Right atrium auricular region (tissue), 2 donors: ENCODE results near the gene GPR18. TPM values are rescaled to one million over a fixed set of nuclear protein-coding genes. Genes with fewer than 3 reads are reported as not detected.

Experiments used
- DNase-seq: peaks from one replicate; pipeline ENCODE4 v3.0.0-alpha.2; 2019; ENCODE audit warnings: low spot score
- H3K27ac ChIP-seq, 2 donors: fragments of 200-600 bp; sonication (generic); 1 replicate in 1 of 2; 2 replicates in 1 of 2; pipeline ENCODE4 v1.5.1; 2016 to 2019
- H3K27me3 ChIP-seq, 2 donors: fragments of 200-600 bp; sonication (generic); one replicate each; pipeline versions ENCODE4 v1.5.1 to v1.6.0; 2017 to 2019
- H3K36me3 ChIP-seq: fragments of 200-600 bp; sonication (generic); one replicate; pipeline ENCODE4 v1.5.1; 2016
- H3K4me1 ChIP-seq, 2 donors: fragments of 200-600 bp; sonication (generic); one replicate each; pipeline versions ENCODE4 v1.5.1 to v1.6.0; 2017 to 2019
- H3K4me3 ChIP-seq, 2 donors: fragments of 200-600 bp; sonication (generic); 1 replicate in 1 of 2; 2 replicates in 1 of 2; pipeline ENCODE4 v1.5.1; 2017 to 2019; ENCODE audit warnings: mild to moderate bottlenecking in 1 of 2, moderate library complexity in 1 of 2
- H3K9me3 ChIP-seq, 2 donors: fragments of 200-600 bp; sonication (generic); one replicate each; pipeline ENCODE4 v1.5.1; 2019
- total RNA-seq, 2 donors: library from RNA; depleted of rRNA; stranded (reverse); fragments of >200 nt; gene quantifications; one replicate each; pipeline ENCODE4 v1.1.0, GENCODE V29; 2016
- TF ChIP-seq, protein P1 (sequence below), 2 donors: fragments of 200-600 bp; sonication (generic); IDR thresholded peaks; one replicate each; pipeline ENCODE4 v1.5.1; 2019; ENCODE audit warnings: antibody characterized with exemption in 2 of 2

GPR18 gene
- total RNA-seq, 2 donors from 2014 or later: 0.28 TPM; not detected in 1

DNA sequence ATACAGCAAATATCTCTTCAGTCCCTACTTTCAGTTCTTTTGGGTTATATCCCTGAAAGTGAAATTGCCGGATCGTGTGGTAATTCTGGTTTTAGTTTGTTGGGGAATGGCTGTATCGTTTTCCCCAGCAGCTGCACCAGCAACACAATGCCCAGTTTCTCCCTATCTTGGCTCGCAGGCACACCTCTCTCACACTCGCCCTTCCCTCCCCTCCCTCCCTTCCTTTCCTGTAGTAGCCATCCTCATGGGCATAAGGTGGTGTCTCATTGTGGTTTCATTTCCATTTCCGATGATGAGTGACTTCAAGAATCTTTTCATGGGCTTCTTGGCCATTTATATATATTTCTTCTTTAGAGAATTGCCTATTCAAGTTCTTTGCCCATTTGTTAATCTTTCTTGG is 8.6 kb upstream of the GPR18 start:
- H3K36me3 ChIP-seq: no peaks in the 10 kb centered on the region
- H3K27ac ChIP-seq: no peak overlapping the region
- no peak for DNase-seq
- TF ChIP-seq, protein P1, sequence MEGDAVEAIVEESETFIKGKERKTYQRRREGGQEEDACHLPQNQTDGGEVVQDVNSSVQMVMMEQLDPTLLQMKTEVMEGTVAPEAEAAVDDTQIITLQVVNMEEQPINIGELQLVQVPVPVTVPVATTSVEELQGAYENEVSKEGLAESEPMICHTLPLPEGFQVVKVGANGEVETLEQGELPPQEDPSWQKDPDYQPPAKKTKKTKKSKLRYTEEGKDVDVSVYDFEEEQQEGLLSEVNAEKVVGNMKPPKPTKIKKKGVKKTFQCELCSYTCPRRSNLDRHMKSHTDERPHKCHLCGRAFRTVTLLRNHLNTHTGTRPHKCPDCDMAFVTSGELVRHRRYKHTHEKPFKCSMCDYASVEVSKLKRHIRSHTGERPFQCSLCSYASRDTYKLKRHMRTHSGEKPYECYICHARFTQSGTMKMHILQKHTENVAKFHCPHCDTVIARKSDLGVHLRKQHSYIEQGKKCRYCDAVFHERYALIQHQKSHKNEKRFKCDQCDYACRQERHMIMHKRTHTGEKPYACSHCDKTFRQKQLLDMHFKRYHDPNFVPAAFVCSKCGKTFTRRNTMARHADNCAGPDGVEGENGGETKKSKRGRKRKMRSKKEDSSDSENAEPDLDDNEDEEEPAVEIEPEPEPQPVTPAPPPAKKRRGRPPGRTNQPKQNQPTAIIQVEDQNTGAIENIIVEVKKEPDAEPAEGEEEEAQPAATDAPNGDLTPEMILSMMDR (IDR thresholded peaks at IDR 0.05): no peak
- no peaks in the 10 kb centered on the region for H3K9me3 ChIP-seq
- H3K4me3 ChIP-seq: no peak overlapping the region
- H3K4me1 ChIP-seq: peaks cover 0 to 3% of the 10 kb centered on the region in 2 donors
- no peaks in the 10 kb centered on the region for H3K27me3 ChIP-seq

GRCh38 chr13:99265821-99266426 is 7.7 kb upstream of the GPR18 start:
- H3K4me3 ChIP-seq: no peak overlapping the region

DNA sequence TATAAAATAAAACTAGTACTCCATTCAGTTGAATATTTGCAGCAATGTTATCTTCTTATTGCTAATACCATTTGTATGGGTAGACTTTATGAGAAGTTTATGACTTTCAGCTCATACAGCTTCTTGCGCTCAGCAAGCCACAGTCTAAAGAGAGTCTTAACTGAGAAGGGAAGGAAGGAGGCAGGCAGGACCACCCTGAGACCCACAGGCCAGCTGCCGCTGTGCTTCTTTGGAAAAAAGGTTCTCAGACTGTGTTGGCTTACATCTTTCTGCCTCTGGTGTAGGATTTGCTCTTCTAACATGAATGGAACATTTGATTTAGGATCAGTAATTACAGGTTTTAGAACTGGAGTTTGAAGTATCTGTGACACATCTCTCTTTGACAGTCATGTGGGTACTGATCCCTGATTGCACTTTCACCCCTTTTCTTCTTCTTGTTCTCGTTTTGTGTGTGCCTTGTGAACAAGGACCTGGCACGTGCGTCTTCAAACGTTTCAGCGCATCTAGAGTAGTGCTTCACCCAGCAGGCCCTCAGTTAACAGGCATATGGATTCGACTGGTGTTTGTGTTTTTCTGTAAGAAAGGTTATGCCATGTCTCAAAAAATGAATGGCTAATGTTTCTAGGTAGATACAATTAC is 7.1 kb upstream of the GPR18 start:
- TF ChIP-seq, protein P1 (IDR thresholded peaks at IDR 0.05): no peak
- no peaks in the 10 kb centered on the region for H3K9me3 ChIP-seq
- no peaks in the 10 kb centered on the region for H3K27me3 ChIP-seq
- no peak overlapping the region for H3K4me3 ChIP-seq
- peaks cover 0 to 3% of the 10 kb centered on the region in 2 donors for H3K4me1 ChIP-seq
- no peak for DNase-seq
- H3K27ac ChIP-seq: no peak overlapping the region
- H3K36me3 ChIP-seq: no peaks in the 10 kb centered on the region

More at GRCh38 chr13:99265821-99266426, 7.7 kb upstream of the GPR18 start:
- TF ChIP-seq, protein P1 (IDR thresholded peaks at IDR 0.05): peak; percentile 62 to 70
- H3K4me1 ChIP-seq: peaks cover 0 to 3% of the 10 kb centered on the region in 2 donors
- H3K27me3 ChIP-seq: no peaks in the 10 kb centered on the region
- no peak overlapping the region for H3K27ac ChIP-seq
- H3K36me3 ChIP-seq: no peaks in the 10 kb centered on the region
- H3K9me3 ChIP-seq: no peaks in the 10 kb centered on the region
- DNase-seq: no peak

DNA sequence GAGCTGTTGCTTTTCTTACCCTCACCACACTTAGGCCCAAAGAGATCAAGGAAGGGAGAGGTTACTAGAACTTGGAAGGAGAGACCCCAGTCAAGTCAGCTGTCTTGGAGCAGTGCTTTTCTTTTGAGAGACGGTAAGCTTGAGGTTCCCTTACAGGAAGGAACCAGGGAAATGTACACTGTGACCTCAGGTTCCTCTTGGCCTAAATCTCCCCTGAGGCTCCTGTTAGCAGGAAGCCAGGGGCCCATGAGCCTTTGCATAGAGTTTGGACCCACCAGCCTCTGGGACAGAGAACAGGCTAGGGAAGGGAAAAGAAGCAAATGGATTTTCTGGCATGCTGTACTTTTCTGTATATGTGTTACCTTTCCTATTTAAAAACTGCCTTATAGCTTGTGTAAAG is 5.9 kb upstream of the GPR18 start:
- no peaks in the 10 kb centered on the region for H3K27me3 ChIP-seq
- H3K36me3 ChIP-seq: no peaks in the 10 kb centered on the region
- DNase-seq: no peak
- H3K4me1 ChIP-seq: peaks cover 0 to 3% of the 10 kb centered on the region in 2 donors
- H3K9me3 ChIP-seq: no peaks in the 10 kb centered on the region
- no peak overlapping the region for H3K27ac ChIP-seq
- no peak overlapping the region for H3K4me3 ChIP-seq
- TF ChIP-seq, protein P1 (IDR thresholded peaks at IDR 0.05): no peak

- Histone ChIP-seq H3K36me3 (no peaks in the 10 kb centered on the region), H3K27me3 (no peaks in the 10 kb centered on the region), H3K27ac (no peak overlapping the region), H3K4me3 (no peak overlapping the region), H3K4me1 (peaks cover 0 to 3% of the 10 kb centered on the region in 2 donors), H3K9me3 (no peaks in the 10 kb centered on the region)
- TF ChIP-seq, protein P1 (IDR thresholded peaks at IDR 0.05): no peak
- no peak for DNase-seq
Observed at GRCh38 chr13:99263126-99263785, 5.1 kb upstream of the GPR18 start.
